Measurements from ENCODE around the gene SEPTIN5. TPM values are rescaled to one million over a fixed set of nuclear protein-coding genes. Genes with fewer than 3 reads are reported as not detected.

SEPTIN5 gene
- polyA plus RNA-seq, 1 of the 3 experiments (the other 2 are of a cell fraction) = 14.0 TPM

GRCh38 chr22:19743651-19744050 is 29.3 kb downstream of the SEPTIN5 start:
- no peaks in the 10 kb centered on the region for H4K20me1 ChIP-seq (ENCODE audit: insufficient read depth)
- peaks cover 0 to 10% of the 10 kb centered on the region in 2 experiments; a peak in 1 of 4 replicates for H3K4me1 ChIP-seq (ENCODE audit: control insufficient read depth in 1 of 2, insufficient read depth in 2 of 2, low read depth in 1 of 2, low read length in 1 of 2)
- ChIA-PET CTCF (interaction anchor here (5.1 kb wide), 1 partner anchor 13 kb away, joined by 49 read pairs; no protein-coding TSS in a partner anchor), POLR2A (no interaction called here)
- no peak overlapping the region for H2AFZ ChIP-seq (ENCODE audit: low read depth)
- H3K4me2 ChIP-seq = no peak overlapping the region
- H3K4me3 ChIP-seq (ENCODE audit: low read depth in 2 of 2, low read length in 1 of 2) = no peak overlapping the region
- H3K27ac ChIP-seq (ENCODE audit: low read depth in 2 of 2, low read length in 1 of 2) = no peak overlapping the region
- WGBS (ENCODE audit: low lambda C conversion rate) = no CpG with 5 or more reads among the region's 4 CpGs
- H3K9me2 ChIP-seq = no peaks in the 10 kb centered on the region
- no peak for DNase-seq
- H3K9me3 ChIP-seq = no peaks in the 10 kb centered on the region
- TF ChIP-seq JUND (IDR thresholded peaks at IDR 0.05) (no peak), FOXJ3 (CRISPR knock-in tag; IDR thresholded peaks at IDR 0.05) (no peak), SIN3A (IDR thresholded peaks at IDR 0.05; ENCODE audit: borderline replicate concordance, low read depth, low read length) (no peak), FOXM1 (IDR thresholded peaks at IDR 0.05; ENCODE audit: low read depth) (no peak), CTCF (IDR thresholded peaks at IDR 0.05) (no peak), YY1 (IDR thresholded peaks at IDR 0.05; ENCODE audit: low read depth) (no peak), NRF1 (IDR thresholded peaks at IDR 0.05; ENCODE audit: low read depth, low read length) (no peak), FOSL2 (IDR thresholded peaks at IDR 0.05; ENCODE audit: borderline replicate concordance, low read depth) (no peak), RCOR1 (IDR thresholded peaks at IDR 0.05; ENCODE audit: low read length) (no peak), TCF12 (IDR thresholded peaks at IDR 0.05) (no peak), TEAD4 (IDR thresholded peaks at IDR 0.05; ENCODE audit: borderline replicate concordance, insufficient read depth) (no peak)
- TF ChIP-seq, protein P1, sequence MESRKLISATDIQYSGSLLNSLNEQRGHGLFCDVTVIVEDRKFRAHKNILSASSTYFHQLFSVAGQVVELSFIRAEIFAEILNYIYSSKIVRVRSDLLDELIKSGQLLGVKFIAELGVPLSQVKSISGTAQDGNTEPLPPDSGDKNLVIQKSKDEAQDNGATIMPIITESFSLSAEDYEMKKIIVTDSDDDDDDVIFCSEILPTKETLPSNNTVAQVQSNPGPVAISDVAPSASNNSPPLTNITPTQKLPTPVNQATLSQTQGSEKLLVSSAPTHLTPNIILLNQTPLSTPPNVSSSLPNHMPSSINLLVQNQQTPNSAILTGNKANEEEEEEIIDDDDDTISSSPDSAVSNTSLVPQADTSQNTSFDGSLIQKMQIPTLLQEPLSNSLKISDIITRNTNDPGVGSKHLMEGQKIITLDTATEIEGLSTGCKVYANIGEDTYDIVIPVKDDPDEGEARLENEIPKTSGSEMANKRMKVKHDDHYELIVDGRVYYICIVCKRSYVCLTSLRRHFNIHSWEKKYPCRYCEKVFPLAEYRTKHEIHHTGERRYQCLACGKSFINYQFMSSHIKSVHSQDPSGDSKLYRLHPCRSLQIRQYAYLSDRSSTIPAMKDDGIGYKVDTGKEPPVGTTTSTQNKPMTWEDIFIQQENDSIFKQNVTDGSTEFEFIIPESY (IDR thresholded peaks at IDR 0.05; ENCODE audit: borderline replicate concordance, low read depth) = no peak
- TF ChIP-seq, protein P2, sequence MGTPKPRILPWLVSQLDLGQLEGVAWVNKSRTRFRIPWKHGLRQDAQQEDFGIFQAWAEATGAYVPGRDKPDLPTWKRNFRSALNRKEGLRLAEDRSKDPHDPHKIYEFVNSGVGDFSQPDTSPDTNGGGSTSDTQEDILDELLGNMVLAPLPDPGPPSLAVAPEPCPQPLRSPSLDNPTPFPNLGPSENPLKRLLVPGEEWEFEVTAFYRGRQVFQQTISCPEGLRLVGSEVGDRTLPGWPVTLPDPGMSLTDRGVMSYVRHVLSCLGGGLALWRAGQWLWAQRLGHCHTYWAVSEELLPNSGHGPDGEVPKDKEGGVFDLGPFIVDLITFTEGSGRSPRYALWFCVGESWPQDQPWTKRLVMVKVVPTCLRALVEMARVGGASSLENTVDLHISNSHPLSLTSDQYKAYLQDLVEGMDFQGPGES (IDR thresholded peaks at IDR 0.05; ENCODE audit: low read depth, low read length) = no peak
- H3K36me3 ChIP-seq (replicated peaks in 1 of 2; ENCODE audit: control insufficient read depth in 1 of 2, insufficient read depth in 2 of 2, low read length in 1 of 2) = no peaks in the 10 kb centered on the region
- no peaks in the 10 kb centered on the region for H3F3A ChIP-seq (replicated peaks; ENCODE audit: insufficient read depth)
- no peaks in the 10 kb centered on the region for H3K79me2 ChIP-seq (ENCODE audit: insufficient read depth)
- H3K9ac ChIP-seq = no peak overlapping the region
- no peaks in the 10 kb centered on the region for H3K27me3 ChIP-seq (ENCODE audit: insufficient read depth)
